ENCODE data around the gene STAB2. TPM values are rescaled to one million over a fixed set of nuclear protein-coding genes. Genes with fewer than 3 reads are reported as not detected.

STAB2 gene
- total RNA-seq, 1 experiment from 2014 or later: not detected

GRCh38 chr12:103572312-103573045 is 14.6 kb upstream of the STAB2 start:
- no peak overlapping the region for H2AFZ ChIP-seq (ENCODE audit: low read length)
- H3K4me3 ChIP-seq (ENCODE audit: low read length): no peak overlapping the region
- H3K4me2 ChIP-seq (ENCODE audit: low read depth, low read length, poor library complexity, severe bottlenecking): no peak overlapping the region
- H4K20me1 ChIP-seq (ENCODE audit: insufficient read depth, low read depth, low read length): no peaks in the 10 kb centered on the region
- no peaks in the 10 kb centered on the region for H3K9me3 ChIP-seq (ENCODE audit: low read length)
- no peak overlapping the region for H3K27ac ChIP-seq (ENCODE audit: low read length)
- H3K27me3 ChIP-seq (ENCODE audit: low read length): no peaks in the 10 kb centered on the region
- DNase-seq: no peak
- H3K79me2 ChIP-seq (ENCODE audit: low read length): no peaks in the 10 kb centered on the region
- no peaks in the 10 kb centered on the region for H3K36me3 ChIP-seq (ENCODE audit: insufficient read depth, low read length)
- peaks cover 4% of the 10 kb centered on the region for H3K4me1 ChIP-seq (ENCODE audit: low read length)
- no peak overlapping the region for H3K9ac ChIP-seq (ENCODE audit: low read length)
- no peaks in the 10 kb centered on the region for H3K9me2 ChIP-seq (replicated peaks; ENCODE audit: insufficient read depth, low read length)

- no peak overlapping the region for H3K4me2 ChIP-seq (ENCODE audit: low read depth, low read length, poor library complexity, severe bottlenecking)
- no peaks in the 10 kb centered on the region for H3K9me3 ChIP-seq (ENCODE audit: low read length)
- no peak for DNase-seq
- H2AFZ ChIP-seq (ENCODE audit: low read length): no peak overlapping the region
- no peak overlapping the region for H3K4me3 ChIP-seq (ENCODE audit: low read length)
- no peaks in the 10 kb centered on the region for H3K36me3 ChIP-seq (ENCODE audit: insufficient read depth, low read length)
- H3K79me2 ChIP-seq (ENCODE audit: low read length): no peaks in the 10 kb centered on the region
- no peaks in the 10 kb centered on the region for H3K27me3 ChIP-seq (ENCODE audit: low read length)
- H3K4me1 ChIP-seq (ENCODE audit: low read length): peaks cover 4% of the 10 kb centered on the region
- no peaks in the 10 kb centered on the region for H4K20me1 ChIP-seq (ENCODE audit: insufficient read depth, low read depth, low read length)
- no peak overlapping the region for H3K27ac ChIP-seq (ENCODE audit: low read length)
- H3K9me2 ChIP-seq (replicated peaks; ENCODE audit: insufficient read depth, low read length): no peaks in the 10 kb centered on the region
- H3K9ac ChIP-seq (ENCODE audit: low read length): no peak overlapping the region
Observed at GRCh38 chr12:103573185-103573584, 13.9 kb upstream of the STAB2 start.

- Histone ChIP-seq H3K27ac (ENCODE audit: low read length) (no peak overlapping the region), H3K9me2 (replicated peaks; ENCODE audit: insufficient read depth, low read length) (no peaks in the 10 kb centered on the region), H3K9ac (ENCODE audit: low read length) (no peak overlapping the region), H3K9me3 (ENCODE audit: low read length) (no peaks in the 10 kb centered on the region), H3K4me3 (ENCODE audit: low read length) (no peak overlapping the region), H4K20me1 (ENCODE audit: insufficient read depth, low read depth, low read length) (no peaks in the 10 kb centered on the region), H3K36me3 (ENCODE audit: insufficient read depth, low read length) (no peaks in the 10 kb centered on the region), H3K79me2 (ENCODE audit: low read length) (no peaks in the 10 kb centered on the region), H2AFZ (ENCODE audit: low read length) (no peak overlapping the region), H3K4me1 (ENCODE audit: low read length) (peaks cover 4% of the 10 kb centered on the region), H3K27me3 (ENCODE audit: low read length) (no peaks in the 10 kb centered on the region), H3K4me2 (ENCODE audit: low read depth, low read length, poor library complexity, severe bottlenecking) (no peak overlapping the region)
- DNase-seq: no peak
Observed at GRCh38 chr12:103578926-103579325, 8.1 kb upstream of the STAB2 start.

- H3K27me3 ChIP-seq (ENCODE audit: low read length): no peaks in the 10 kb centered on the region
- H3K4me2 ChIP-seq (ENCODE audit: low read depth, low read length, poor library complexity, severe bottlenecking): no peak overlapping the region
- H3K9me3 ChIP-seq (ENCODE audit: low read length): no peaks in the 10 kb centered on the region
- H3K9ac ChIP-seq (ENCODE audit: low read length): no peak overlapping the region
- no peaks in the 10 kb centered on the region for H4K20me1 ChIP-seq (ENCODE audit: insufficient read depth, low read depth, low read length)
- H3K4me3 ChIP-seq (ENCODE audit: low read length): no peak overlapping the region
- no peaks in the 10 kb centered on the region for H3K9me2 ChIP-seq (replicated peaks; ENCODE audit: insufficient read depth, low read length)
- no peaks in the 10 kb centered on the region for H3K36me3 ChIP-seq (ENCODE audit: insufficient read depth, low read length)
- DNase-seq: no peak
- no peak overlapping the region for H3K27ac ChIP-seq (ENCODE audit: low read length)
- H3K4me1 ChIP-seq (ENCODE audit: low read length): peaks cover 4% of the 10 kb centered on the region
- H3K79me2 ChIP-seq (ENCODE audit: low read length): no peaks in the 10 kb centered on the region
- H2AFZ ChIP-seq (ENCODE audit: low read length): no peak overlapping the region
Observed at GRCh38 chr12:103580026-103580425, 7.0 kb upstream of the STAB2 start.

GRCh38 chr12:103583008-103583407 is 4.1 kb upstream of the STAB2 start:
- H3K79me2 ChIP-seq (ENCODE audit: low read length): no peaks in the 10 kb centered on the region
- no peak overlapping the region for H3K4me2 ChIP-seq (ENCODE audit: low read depth, low read length, poor library complexity, severe bottlenecking)
- no peaks in the 10 kb centered on the region for H3K9me2 ChIP-seq (replicated peaks; ENCODE audit: insufficient read depth, low read length)
- no peak overlapping the region for H2AFZ ChIP-seq (ENCODE audit: low read length)
- H3K9me3 ChIP-seq (ENCODE audit: low read length): no peaks in the 10 kb centered on the region
- peaks cover 3% of the 10 kb centered on the region; the same call in 1 of the 2 replicates for H3K4me1 ChIP-seq (ENCODE audit: low read length)
- H3K27ac ChIP-seq (ENCODE audit: low read length): no peak overlapping the region
- H3K4me3 ChIP-seq (ENCODE audit: low read length): no peak overlapping the region
- H3K9ac ChIP-seq (ENCODE audit: low read length): no peak overlapping the region
- H3K36me3 ChIP-seq (ENCODE audit: insufficient read depth, low read length): no peaks in the 10 kb centered on the region
- DNase-seq: no peak
- no peaks in the 10 kb centered on the region for H3K27me3 ChIP-seq (ENCODE audit: low read length)
- H4K20me1 ChIP-seq (ENCODE audit: insufficient read depth, low read depth, low read length): no peaks in the 10 kb centered on the region

- peaks cover 6% of the 10 kb centered on the region; the same call in 1 of the 2 replicates for H3K4me1 ChIP-seq (ENCODE audit: low read length)
- H3K27me3 ChIP-seq (ENCODE audit: low read length): no peaks in the 10 kb centered on the region
Observed at GRCh38 chr12:103586132-103586531, 941 bp upstream of the STAB2 start.

GRCh38 chr12:103588680-103589079 is 1.6 kb downstream of the STAB2 start:
- Histone ChIP-seq H3K27ac (ENCODE audit: low read length) (no peak overlapping the region), H3K9ac (ENCODE audit: low read length) (no peak overlapping the region), H3K36me3 (ENCODE audit: insufficient read depth, low read length) (no peaks in the 10 kb centered on the region), H3K4me1 (ENCODE audit: low read length) (peaks cover 17% of the 10 kb centered on the region), H3K79me2 (ENCODE audit: low read length) (no peaks in the 10 kb centered on the region), H3K9me3 (ENCODE audit: low read length) (no peaks in the 10 kb centered on the region), H3K9me2 (replicated peaks; ENCODE audit: insufficient read depth, low read length) (no peaks in the 10 kb centered on the region), H3K4me2 (ENCODE audit: low read depth, low read length, poor library complexity, severe bottlenecking) (no peak overlapping the region), H3K27me3 (ENCODE audit: low read length) (no peaks in the 10 kb centered on the region), H3K4me3 (ENCODE audit: low read length) (no peak overlapping the region), H2AFZ (ENCODE audit: low read length) (no peak overlapping the region), H4K20me1 (ENCODE audit: insufficient read depth, low read depth, low read length) (no peaks in the 10 kb centered on the region)
- DNase-seq: no peak

More at GRCh38 chr12:103586132-103586531, 941 bp upstream of the STAB2 start:
- Histone ChIP-seq H3K4me3 (ENCODE audit: low read length) (no peak overlapping the region), H4K20me1 (ENCODE audit: insufficient read depth, low read depth, low read length) (no peaks in the 10 kb centered on the region), H2AFZ (ENCODE audit: low read length) (no peak overlapping the region), H3K9me3 (ENCODE audit: low read length) (no peaks in the 10 kb centered on the region), H3K9ac (ENCODE audit: low read length) (no peak overlapping the region), H3K36me3 (ENCODE audit: insufficient read depth, low read length) (no peaks in the 10 kb centered on the region), H3K9me2 (replicated peaks; ENCODE audit: insufficient read depth, low read length) (no peaks in the 10 kb centered on the region), H3K79me2 (ENCODE audit: low read length) (no peaks in the 10 kb centered on the region), H3K27ac (ENCODE audit: low read length) (no peak overlapping the region), H3K4me2 (ENCODE audit: low read depth, low read length, poor library complexity, severe bottlenecking) (no peak overlapping the region)
- peak; percentile 64 for DNase-seq

- Histone ChIP-seq H3K79me2 (ENCODE audit: low read length) (no peaks in the 10 kb centered on the region), H3K4me3 (ENCODE audit: low read length) (no peak overlapping the region), H3K9me2 (replicated peaks; ENCODE audit: insufficient read depth, low read length) (no peaks in the 10 kb centered on the region), H3K4me2 (ENCODE audit: low read depth, low read length, poor library complexity, severe bottlenecking) (no peak overlapping the region), H3K9ac (ENCODE audit: low read length) (no peak overlapping the region), H3K27me3 (ENCODE audit: low read length) (no peaks in the 10 kb centered on the region), H3K9me3 (ENCODE audit: low read length) (no peaks in the 10 kb centered on the region), H3K36me3 (ENCODE audit: insufficient read depth, low read length) (no peaks in the 10 kb centered on the region), H3K4me1 (ENCODE audit: low read length) (peaks cover 17% of the 10 kb centered on the region), H4K20me1 (ENCODE audit: insufficient read depth, low read depth, low read length) (no peaks in the 10 kb centered on the region), H2AFZ (ENCODE audit: low read length) (no peak overlapping the region), H3K27ac (ENCODE audit: low read length) (no peak overlapping the region)
- no peak for DNase-seq
Observed at GRCh38 chr12:103589517-103589916, 2.4 kb downstream of the STAB2 start.

Data from Karpas-422 (cell line).